Measurements from ENCODE around the gene SSBP4. TPM values are rescaled to one million over a fixed set of nuclear protein-coding genes. Genes with fewer than 3 reads are reported as not detected.

Gene SSBP4
- total RNA-seq, 1 experiment from 2014 or later: 46.1 TPM

DNA sequence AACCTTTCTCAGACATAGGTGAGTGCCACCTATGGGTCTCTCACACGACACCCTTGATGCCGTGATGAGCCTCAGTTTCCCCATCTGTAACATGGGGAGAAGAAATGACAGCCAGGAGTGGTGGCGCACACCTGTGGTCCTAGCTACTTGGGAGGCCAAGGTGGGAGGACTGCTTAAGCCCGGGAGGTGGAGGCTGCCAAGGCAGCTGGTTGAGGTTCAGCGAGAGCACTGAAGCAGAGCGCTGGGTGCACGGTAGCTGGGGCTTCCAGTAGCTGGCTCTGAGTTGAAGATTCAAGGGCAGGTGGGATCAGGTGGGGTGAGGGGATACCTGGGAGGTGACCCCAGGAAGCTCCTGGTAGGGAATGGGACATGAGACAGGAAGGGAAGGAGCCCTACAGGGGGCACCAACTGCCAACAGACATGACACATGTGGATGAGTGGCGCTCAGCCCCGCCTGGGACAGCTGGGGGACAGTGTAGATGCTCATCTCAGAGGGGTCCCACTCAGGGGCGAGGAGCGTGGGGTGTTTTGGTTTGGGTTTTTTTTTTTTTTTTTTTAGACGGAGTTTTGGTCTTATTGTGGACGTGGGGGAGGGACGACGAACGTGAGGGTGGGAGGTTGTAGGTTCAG lies 6.5 kb upstream of the SSBP4 start:
- TF ChIP-seq, protein P1, sequence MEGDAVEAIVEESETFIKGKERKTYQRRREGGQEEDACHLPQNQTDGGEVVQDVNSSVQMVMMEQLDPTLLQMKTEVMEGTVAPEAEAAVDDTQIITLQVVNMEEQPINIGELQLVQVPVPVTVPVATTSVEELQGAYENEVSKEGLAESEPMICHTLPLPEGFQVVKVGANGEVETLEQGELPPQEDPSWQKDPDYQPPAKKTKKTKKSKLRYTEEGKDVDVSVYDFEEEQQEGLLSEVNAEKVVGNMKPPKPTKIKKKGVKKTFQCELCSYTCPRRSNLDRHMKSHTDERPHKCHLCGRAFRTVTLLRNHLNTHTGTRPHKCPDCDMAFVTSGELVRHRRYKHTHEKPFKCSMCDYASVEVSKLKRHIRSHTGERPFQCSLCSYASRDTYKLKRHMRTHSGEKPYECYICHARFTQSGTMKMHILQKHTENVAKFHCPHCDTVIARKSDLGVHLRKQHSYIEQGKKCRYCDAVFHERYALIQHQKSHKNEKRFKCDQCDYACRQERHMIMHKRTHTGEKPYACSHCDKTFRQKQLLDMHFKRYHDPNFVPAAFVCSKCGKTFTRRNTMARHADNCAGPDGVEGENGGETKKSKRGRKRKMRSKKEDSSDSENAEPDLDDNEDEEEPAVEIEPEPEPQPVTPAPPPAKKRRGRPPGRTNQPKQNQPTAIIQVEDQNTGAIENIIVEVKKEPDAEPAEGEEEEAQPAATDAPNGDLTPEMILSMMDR (conservative IDR thresholded peaks at IDR 0.05): no peak; the same call in 2 of the 3 replicates
- H3K9ac ChIP-seq (ENCODE audit: extremely low read depth, insufficient read length, low read length): no peak overlapping the region
- H4K8ac ChIP-seq (replicated peaks; ENCODE audit: insufficient read length, low read depth, low read length): no peak overlapping the region
- no peaks in the 10 kb centered on the region for H3K27me3 ChIP-seq (ENCODE audit: insufficient read depth, low read length)
- no peak overlapping the region for H4K5ac ChIP-seq (ENCODE audit: insufficient read length, low read depth, low read length)
- H3K9me3 Mint-ChIP-seq: no peaks in the 10 kb centered on the region
- H3K36me3 Mint-ChIP-seq (ENCODE audit: insufficient read depth in 1 of 3, low read depth in 3 of 3): no peaks in the 10 kb centered on the region
- H4K20me1 ChIP-seq (ENCODE audit: control insufficient read depth, insufficient read depth, insufficient read length): no peaks in the 10 kb centered on the region
- H3K4me1 ChIP-seq (ENCODE audit: insufficient read depth, low read length): no peaks in the 10 kb centered on the region; the same call in 1 of the 2 replicates
- no peak overlapping the region for H3T11ph ChIP-seq (ENCODE audit: low read length)
- no CpG with 5 or more reads among the region's 16 CpGs for WGBS (ENCODE audit: extremely low coverage, insufficient read length, low lambda C conversion rate)
- no peak overlapping the region for H3K56ac ChIP-seq (ENCODE audit: insufficient read length, low read depth, low read length)
- no peak overlapping the region for H3K4ac ChIP-seq (ENCODE audit: low read depth, low read length)
- H2BK15ac ChIP-seq (ENCODE audit: low read depth, low read length): no peak overlapping the region
- H3K14ac ChIP-seq (ENCODE audit: insufficient read depth, low read length): no peak overlapping the region; the same call in 1 of the 2 replicates
- H3K27ac ChIP-seq (ENCODE audit: insufficient read length, low read depth, low read length): no peak overlapping the region
- no peak overlapping the region for H3K4me2 ChIP-seq (ENCODE audit: insufficient read depth, insufficient read length, low read length)
- H3K9me3 ChIP-seq (ENCODE audit: control insufficient read depth, low read depth, low read length): no peaks in the 10 kb centered on the region
- H3K79me1 ChIP-seq (ENCODE audit: insufficient read depth, low read depth, low read length, poor library complexity, severe bottlenecking): no peaks in the 10 kb centered on the region
- no peaks in the 10 kb centered on the region for H3K79me2 ChIP-seq (ENCODE audit: insufficient read depth, low read length)
- no peak overlapping the region for H3K23ac ChIP-seq (ENCODE audit: insufficient read length, low read depth, low read length)
- peaks cover 14 to 26% of the 10 kb centered on the region in 2 experiments for H3K4me1 Mint-ChIP-seq
- DNase-seq: no peak
- H2AK5ac ChIP-seq (ENCODE audit: insufficient read length, low read length): no peak overlapping the region
- H2AFZ ChIP-seq (ENCODE audit: low read length): no peak overlapping the region
- peaks cover 41% of the 10 kb centered on the region for H3K27me3 Mint-ChIP-seq (ENCODE audit: low read depth)
- H3K23me2 ChIP-seq (ENCODE audit: insufficient read length, low read depth, low read length, poor library complexity, severe bottlenecking): peaks cover 12% of the 10 kb centered on the region
- no peak overlapping the region for H2BK120ac ChIP-seq (ENCODE audit: low read depth, low read length, poor library complexity, severe bottlenecking)
- no peak overlapping the region for H3K18ac ChIP-seq (ENCODE audit: insufficient read length, low read depth, low read length)
- no peak overlapping the region for H3K27ac Mint-ChIP-seq
- H2BK12ac ChIP-seq (ENCODE audit: insufficient read length, low read depth, low read length): no peak overlapping the region
- H4K91ac ChIP-seq (ENCODE audit: insufficient read length, low read depth, low read length): no peak overlapping the region
- peak overlapping the region in 1 of 2 experiments; percentile 54; a peak in 1 of 5 replicates for H3K4me3 Mint-ChIP-seq
- H2BK20ac ChIP-seq (ENCODE audit: low read depth, low read length, poor library complexity, severe bottlenecking): no peak overlapping the region
- no peak overlapping the region for H2BK5ac ChIP-seq (ENCODE audit: insufficient read length, low read length)

Data from H9 (cell line).